NCI-H2196 treated with DMSO at 0.1 percent for 48 hours (cell line): ENCODE results near the gene NPIPA8.
"Not testable (repeated sequence)": the region's sequence is repeated elsewhere in the genome, so short reads cannot be mapped to it uniquely, and the experiment has no call there.

ENCODE experiments used
- DNase-seq: peaks from one replicate; lab custom pipeline; 2025; ENCODE audit not compliant: unreplicated experiment; lab: John Stamatoyannopoulos, UW

The NPIPA8 gene

GRCh38 chr16:18280319-18280718, 56.2 kb downstream of the NPIPA8 start:
- not testable (repeated sequence) for DNase-seq

GRCh38 chr16:18276756-18277155, 59.8 kb downstream of the NPIPA8 start:
- not testable (repeated sequence) for DNase-seq

DNA sequence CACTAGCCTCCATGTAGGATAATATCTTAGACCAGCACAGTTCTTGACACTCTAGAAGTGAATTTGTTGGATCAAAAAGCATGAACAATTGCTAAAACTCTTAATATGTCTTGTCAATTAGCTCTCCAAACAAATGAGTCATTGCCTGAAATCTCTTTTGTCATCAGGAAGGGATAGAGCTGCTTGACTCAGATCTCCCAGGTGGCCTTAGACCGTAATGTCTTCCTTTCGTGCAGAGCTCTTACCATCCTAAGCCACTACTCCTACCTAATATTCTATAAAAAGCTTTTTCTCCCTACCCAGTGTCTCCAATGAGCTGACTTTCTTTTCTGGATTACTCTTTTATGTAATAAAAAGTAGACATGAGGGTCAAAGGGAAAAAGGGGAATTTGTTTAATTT, 66.4 kb downstream of the NPIPA8 start:
- not testable (repeated sequence) for DNase-seq
